Vagina (tissue), 2 donors: ENCODE measurements around the gene DET1.

Experiments
- POLR2A ChIP-seq, 2 donors: fragments of 450-650 bp; IDR thresholded peaks; one replicate each; pipeline ENCODE4 v1.6.1; 2017; ENCODE audit warnings: antibody characterized with exemption in 2 of 2, mild to moderate bottlenecking in 2 of 2, moderate library complexity in 2 of 2
- TF ChIP-seq, protein P1 (sequence below), 3 experiments: fragments of 450-650 bp in 2 of 3; fragments of 200-600 bp in 1 of 3; sonication (generic) in 1 of 3; IDR thresholded peaks; one replicate each; pipeline ENCODE4 v1.5.1; 2017 to 2019; ENCODE audit warnings: antibody characterized with exemption in 3 of 3, mild to moderate bottlenecking in 2 of 3, moderate library complexity in 2 of 3

DNA sequence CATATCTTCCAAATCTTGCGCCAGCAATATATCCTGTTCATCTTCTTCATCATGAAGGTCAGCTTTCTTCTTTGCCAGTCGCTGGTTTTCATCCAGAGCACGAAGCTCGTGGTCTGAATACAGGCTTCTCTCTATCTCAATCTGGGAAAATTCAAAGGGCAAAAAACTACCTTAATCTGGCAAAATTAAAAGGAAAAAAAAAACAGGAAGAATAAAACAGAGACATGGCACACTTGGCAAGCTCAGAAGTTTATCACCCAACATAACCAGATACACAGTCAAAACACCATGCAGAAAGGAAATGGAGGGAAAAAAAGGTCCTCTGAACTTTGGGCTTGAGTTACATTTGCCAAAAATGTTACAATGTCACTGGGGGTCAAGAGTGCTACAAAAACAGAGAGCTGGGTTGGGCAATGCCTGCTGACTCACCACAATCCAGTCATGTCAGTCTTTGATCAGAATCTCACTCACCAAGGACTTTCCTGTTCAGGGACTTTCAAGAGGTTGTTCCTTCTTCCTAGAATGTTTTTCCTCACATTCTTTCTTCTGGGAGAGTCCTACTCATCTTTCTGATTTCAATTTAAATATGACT, 80.8 kb downstream of the DET1 start:
- TF ChIP-seq POLR2A (IDR thresholded peaks at IDR 0.05) = no peak
- TF ChIP-seq, protein P1, sequence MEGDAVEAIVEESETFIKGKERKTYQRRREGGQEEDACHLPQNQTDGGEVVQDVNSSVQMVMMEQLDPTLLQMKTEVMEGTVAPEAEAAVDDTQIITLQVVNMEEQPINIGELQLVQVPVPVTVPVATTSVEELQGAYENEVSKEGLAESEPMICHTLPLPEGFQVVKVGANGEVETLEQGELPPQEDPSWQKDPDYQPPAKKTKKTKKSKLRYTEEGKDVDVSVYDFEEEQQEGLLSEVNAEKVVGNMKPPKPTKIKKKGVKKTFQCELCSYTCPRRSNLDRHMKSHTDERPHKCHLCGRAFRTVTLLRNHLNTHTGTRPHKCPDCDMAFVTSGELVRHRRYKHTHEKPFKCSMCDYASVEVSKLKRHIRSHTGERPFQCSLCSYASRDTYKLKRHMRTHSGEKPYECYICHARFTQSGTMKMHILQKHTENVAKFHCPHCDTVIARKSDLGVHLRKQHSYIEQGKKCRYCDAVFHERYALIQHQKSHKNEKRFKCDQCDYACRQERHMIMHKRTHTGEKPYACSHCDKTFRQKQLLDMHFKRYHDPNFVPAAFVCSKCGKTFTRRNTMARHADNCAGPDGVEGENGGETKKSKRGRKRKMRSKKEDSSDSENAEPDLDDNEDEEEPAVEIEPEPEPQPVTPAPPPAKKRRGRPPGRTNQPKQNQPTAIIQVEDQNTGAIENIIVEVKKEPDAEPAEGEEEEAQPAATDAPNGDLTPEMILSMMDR (IDR thresholded peaks at IDR 0.05) = no peak
